GM13977 (cell line): Measurements from ENCODE around the gene MCF2L.
A peak's percentile ranks its signal among the peaks of the same experiment; 100 is the strongest.
"Not testable (repeated sequence)": the region's sequence is repeated elsewhere in the genome, so short reads cannot be mapped to it uniquely, and the experiment has no call there.

Experiments
- DNase-seq: peaks from one replicate; pipeline ENCODE4 v3.0.0; 2012; ENCODE audit warnings: low spot score
- in situ Hi-C: fragments of 300-500 bp; cut with MboI; formaldehyde crosslinking; loops from one replicate; pipeline ENCODE4 v1.12.0; 2022; ENCODE audit warnings: low sequenced_read_pairs, low pct_unique_long_range_greater_than_20kb, mixed read lengths, inconsistent platforms; ENCODE audit not compliant: unreplicated experiment
- TF ChIP-seq, protein P1 (sequence below): IDR thresholded peaks from 2 replicates; pipeline ENCODE4 v1.5.1; 2012; ENCODE audit warnings: mild to moderate bottlenecking, control low read depth; ENCODE audit not compliant: insufficient read depth; ENCODE audit errors: extremely low read depth, missing control alignments

Gene MCF2L

DNA sequence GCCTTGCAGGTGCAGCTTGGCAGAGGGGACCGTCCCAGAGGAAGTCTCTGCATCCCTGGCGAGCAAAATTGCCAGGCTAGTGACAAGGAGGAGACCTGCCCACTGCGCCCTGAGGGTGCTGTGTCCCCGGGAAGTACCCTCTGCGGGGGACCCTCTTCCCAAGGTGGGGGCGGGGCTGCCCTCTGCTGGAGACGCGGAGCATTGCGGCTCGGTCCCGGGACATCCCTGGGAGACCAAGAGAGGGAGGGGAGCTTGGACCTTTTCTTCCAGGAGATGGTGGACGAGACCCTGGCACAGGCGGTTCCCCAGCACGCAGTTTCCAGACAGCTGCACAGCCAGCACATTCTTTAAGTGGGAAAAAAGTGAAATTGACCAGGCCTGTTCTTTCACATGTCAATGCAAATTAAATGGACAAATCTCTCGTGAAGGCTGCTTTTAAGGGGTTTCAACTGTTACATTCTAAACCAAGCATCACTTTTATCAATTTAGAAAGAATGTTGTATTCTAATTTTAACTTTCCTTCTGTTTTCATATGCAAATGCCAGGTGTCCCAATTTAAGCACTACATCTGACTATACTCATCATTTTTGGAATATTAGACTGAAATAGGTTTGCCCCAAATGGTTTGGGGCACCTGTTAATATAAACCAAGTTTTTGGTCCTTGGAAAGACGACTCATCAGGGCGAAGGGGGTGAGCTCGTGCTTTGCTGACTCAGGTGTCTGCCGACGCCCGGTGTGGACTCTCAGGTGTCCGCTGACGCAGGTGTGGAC is 60.7 kb downstream of the MCF2L start:
- DNase-seq, result peak; percentile 64
- TF ChIP-seq, protein P1, sequence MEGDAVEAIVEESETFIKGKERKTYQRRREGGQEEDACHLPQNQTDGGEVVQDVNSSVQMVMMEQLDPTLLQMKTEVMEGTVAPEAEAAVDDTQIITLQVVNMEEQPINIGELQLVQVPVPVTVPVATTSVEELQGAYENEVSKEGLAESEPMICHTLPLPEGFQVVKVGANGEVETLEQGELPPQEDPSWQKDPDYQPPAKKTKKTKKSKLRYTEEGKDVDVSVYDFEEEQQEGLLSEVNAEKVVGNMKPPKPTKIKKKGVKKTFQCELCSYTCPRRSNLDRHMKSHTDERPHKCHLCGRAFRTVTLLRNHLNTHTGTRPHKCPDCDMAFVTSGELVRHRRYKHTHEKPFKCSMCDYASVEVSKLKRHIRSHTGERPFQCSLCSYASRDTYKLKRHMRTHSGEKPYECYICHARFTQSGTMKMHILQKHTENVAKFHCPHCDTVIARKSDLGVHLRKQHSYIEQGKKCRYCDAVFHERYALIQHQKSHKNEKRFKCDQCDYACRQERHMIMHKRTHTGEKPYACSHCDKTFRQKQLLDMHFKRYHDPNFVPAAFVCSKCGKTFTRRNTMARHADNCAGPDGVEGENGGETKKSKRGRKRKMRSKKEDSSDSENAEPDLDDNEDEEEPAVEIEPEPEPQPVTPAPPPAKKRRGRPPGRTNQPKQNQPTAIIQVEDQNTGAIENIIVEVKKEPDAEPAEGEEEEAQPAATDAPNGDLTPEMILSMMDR, result peak; percentile 67
- in situ Hi-C loops, result no loop called here

DNA sequence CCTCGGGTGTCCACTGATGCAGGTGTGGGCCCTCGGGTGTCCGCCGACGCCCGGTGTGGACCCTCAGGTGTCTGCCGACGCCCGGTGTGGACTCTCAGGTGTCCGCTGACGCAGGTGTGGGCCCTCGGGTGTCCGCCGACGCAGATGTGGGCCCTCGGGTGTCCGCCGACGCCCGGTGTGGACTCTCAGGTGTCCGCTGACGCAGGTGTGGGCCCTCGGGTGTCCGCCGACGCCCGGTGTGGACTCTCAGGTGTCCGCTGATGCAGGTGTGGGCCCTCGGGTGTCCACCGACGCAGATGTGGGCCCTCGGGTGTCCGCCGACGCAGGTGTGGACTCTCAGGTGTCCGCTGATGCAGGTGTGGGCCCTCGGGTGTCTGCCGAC is 61.2 kb downstream of the MCF2L start:
- in situ Hi-C loops, DNase-seq: not testable (repeated sequence)

DNA sequence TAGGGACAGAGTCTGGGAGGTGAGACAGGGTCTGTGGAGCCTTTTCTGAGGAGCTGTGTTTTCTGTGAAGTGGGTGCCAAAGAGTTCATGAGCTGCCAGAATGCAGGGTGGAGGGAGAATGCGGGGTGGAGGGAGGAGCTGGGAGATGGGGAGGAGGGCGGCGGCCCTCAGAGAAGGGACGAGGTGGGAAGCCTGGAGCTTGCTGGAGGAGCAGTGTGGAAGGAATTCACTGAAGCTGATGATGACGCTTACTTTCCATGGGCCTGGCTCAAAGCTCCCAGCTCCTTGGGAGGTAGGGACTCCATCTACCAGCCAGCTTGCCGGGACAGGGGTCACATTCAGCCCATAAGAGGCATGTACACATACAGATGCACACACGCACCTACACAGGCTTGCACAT is 62.5 kb downstream of the MCF2L start:
- TF ChIP-seq, protein P1, result no peak
- DNase-seq, result no peak
- in situ Hi-C loops, result no loop called here

DNA sequence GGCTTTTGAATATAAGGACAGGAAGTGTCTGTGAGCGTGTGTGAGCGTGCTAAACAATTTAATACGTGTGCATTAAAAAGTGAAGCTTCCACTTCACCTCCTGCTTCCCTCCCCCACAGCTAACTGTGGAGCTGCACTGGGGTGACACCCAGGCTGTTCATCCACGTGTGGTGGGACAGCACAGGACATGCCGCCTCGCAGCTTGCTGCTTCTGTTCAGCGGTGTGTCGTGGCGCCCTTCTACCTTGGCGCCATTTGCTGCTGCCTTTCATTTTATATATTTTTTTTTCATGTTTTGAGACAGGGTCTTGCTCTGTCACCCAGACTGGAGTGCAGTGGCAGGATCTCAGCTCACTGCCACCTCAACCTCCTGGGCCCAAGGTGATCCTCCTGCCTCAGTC is 63.3 kb downstream of the MCF2L start:
- TF ChIP-seq, protein P1, result no peak
- no peak for DNase-seq
- in situ Hi-C loops, result no loop called here

DNA sequence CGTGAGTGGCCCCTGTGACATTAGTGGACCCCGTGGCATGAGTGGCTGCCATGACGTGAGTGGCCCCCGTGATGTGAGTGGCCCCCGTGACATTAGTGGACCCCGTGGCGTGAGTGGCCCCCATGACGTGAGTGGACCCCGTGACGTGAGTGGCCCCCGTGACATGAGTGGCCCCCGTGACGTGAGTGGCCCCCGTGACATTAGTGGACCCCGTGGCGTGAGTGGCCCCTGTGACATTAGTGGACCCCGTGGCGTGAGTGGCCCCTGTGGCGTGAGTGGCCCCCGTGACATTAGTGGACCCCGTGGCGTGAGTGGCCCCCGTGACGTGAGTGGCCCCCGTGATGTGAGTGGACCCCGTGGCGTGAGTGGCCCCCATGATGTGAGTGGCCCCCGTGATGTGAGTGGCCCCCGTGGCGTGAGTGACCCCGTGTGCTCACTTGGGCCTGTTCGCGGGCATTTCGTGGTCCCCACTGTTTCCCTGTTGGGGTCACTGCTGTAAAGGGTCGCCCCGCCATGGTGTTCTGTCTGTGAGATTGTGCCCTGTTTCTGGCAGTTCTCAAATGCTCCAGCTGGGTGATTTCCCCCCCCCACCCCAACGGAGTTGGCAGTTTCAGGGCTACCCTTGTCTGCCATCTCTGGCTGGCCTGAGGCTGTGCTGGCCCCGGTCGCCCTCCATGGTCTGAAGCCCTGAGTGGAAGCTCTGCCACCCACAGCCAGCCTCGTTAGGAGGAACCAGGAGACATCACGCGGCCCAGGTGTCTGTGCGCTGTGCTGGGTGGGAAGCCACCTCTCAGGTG is 64.2 kb downstream of the MCF2L start:
- DNase-seq, result no peak
- in situ Hi-C loops, result no loop called here
- TF ChIP-seq, protein P1, result no peak

DNA sequence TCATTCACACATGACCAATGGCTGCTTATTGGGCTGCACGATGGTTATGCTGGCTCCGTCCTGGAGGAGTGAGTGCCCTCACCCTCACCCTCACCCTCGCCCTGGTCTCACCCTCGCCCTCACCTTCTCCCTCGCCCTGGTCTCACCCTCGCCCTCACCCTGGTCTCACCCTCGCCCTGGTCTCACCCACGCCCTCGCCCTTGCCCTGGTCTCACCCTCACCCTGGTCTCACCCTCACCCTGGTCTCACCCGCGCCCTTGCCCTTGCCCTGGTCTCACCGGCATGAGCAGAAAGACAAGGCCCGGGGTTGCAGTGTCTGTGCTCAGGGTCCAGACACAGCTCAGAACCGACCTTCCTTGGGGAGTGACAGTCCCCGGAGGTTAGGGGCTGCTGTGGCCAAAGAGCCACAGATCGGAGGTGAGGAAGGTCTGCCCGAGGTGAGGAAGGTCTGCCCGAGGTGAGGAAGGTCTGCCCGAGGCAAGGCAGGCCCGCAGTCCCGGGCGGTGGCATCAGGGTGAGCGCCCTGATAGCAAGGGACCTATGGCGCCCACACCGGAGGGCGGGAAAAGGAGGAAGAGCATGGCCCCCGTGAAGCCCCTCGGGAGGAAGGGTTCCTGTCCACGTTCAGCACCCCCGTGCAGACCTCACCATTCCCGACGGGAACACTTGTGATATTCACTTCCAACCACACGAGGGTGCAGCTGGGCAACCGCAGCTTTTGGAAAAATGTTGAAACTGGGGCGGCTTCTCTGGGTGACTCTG is 65.6 kb downstream of the MCF2L start:
- TF ChIP-seq, protein P1, result no peak
- DNase-seq, result no peak
- in situ Hi-C loops, result no loop called here

DNA sequence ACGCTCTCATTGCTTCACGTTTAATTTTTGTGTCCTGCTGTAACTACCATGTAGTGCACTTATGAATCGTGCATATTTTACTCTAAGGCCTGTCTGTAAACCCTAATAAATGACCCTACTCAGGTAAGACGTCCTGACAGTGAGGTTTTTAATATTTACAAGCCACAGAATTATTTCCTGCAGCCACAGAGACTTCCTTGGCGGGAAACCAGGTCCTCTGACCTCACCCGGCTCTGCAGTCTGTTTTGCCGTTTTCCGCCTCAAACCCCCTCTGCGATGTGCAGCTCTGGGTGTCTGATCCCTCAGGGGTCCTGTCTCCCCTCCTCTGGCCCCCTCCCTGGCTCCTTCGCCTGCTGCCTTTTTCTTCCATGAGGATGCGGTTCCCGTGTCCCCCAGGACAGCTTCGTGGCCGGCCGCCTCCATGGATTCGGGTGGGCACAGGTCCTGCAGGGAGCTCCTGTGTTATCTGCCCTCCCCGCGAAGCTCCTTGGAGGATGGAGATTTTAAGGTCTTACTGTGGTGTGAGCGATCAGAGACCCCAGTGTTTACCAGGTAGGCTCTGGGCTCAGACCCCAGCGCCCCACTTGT is 66.3 kb downstream of the MCF2L start:
- in situ Hi-C loops, result no loop called here
- DNase-seq, result no peak
- TF ChIP-seq, protein P1, result no peak
